GM10847 (cell line): ENCODE data around the gene KIF1C.

Source experiments
- POLR2A ChIP-seq: IDR thresholded peaks from 2 replicates; pipeline ENCODE4 v1.6.1; 2011; ENCODE audit not compliant: insufficient read length; ENCODE audit errors: extremely low read depth

KIF1C gene

DNA sequence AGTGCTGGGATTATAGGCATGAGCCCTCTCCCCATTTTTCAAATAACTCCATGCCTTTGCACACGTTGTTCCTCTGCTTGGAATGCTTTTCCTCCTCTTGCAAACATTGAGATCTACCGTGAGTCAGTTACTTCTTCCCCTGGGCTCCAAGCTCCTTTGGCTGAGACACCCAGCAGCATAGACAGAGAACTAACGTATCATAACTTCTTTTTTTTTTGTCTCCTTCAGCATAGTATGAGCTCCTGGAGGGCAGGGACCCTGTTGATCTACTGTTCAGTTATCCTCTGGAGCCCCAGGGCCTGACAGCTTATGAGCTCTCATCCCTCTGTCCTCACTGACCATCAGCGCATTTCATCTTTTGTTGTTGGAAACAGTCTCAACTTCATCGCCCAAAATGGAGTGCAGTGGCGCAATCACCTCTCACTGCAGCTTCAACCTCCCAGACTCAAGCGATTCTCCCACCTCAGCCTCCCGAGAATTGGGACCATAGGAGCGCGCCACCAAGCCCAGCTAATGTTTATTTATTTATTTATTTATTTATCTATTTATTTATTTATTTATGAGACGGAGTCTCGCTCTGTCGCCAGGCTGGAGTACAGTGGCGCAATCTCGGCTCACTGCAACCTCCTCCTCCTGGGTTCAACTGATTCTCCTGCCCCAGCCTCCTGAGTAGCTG, 32.3 kb upstream of the KIF1C start:
- TF ChIP-seq POLR2A = no peak

DNA sequence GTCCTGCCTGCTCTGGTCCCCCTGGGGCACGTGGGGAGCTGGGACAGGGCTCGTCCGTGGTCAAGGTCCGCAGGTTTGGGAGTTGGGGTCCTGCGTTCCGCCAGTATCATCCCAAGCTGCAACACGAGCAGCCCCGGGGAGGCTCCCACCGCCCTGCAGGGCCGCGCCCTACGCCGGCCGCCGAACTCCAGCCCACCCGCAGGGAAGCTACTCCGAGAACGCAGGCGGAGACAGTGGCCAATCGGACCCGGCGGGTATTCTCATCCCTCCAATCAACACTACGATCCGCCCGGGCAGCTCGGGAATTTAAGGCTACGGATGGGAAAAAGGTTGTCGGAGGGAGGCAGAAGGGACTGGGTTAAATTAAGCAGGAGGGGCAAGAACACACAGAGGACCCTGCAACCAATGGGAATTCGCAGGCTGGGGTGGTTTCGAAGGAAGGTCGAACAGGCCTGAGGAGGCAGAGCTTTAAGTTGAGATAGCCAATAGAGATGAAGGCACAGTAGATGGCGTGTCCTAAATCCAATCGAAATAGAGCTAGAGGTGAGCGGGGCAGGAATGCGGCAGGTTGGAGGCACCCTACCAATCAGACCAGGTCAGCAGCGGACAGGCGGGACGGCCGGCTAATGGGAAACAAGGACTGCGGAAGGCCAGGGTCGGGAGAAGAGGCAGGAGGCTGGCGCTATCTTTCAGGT, 30.8 kb upstream of the KIF1C start:
- no peak for TF ChIP-seq POLR2A

DNA sequence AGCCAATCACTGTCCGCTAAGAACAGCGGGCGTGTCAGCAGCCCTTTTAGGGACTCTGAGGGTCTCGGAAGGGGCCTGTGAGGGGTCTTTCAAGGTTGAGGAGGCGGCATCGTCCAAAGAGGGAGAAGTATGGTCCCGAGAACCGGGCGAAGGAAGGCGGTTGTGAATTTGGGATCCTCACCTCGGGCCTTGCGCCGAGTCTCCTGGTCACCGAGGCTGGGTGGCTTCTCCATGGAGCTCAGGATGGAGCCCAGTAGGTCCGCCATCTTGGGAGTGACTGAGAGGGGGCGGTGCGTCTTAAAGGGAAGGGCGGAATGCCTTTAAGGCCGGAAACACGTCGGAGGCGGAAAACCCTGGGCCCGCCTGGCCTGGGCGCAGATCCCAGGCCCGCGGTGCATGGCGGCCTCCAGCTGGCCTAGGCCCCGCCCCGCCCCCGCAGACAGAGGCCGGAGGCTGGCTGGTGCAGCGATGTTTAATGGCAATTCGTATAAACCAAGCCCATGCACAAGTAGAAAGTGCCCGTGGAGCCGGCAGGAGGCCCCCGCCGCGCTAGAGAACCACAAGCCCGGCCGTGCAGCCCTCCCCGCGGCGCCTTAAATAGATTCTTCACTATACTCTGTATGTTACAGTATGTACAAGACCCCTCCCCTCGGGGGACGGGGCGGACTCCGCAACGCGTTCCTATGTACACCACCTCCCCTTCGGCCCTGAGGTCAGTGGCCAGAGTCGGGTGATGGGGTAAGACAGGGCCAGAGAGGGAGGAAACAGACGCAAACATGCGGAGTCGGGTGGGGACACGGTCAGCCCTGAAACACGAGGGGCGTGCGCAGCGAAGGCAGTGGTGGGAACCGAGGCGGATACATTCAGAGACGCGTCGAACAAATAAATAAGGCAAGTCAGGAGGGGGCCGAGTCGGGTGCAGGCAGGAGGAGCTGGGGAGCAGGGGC, 29.9 kb upstream of the KIF1C start, which contains the start of gene SPAG7:
TSS of gene SPAG7 (minus strand) at position 279 of the 947 bp plus-strand sequence. CDS start at position 266, 13 bp downstream.
- peak; percentile 66 for TF ChIP-seq POLR2A

DNA sequence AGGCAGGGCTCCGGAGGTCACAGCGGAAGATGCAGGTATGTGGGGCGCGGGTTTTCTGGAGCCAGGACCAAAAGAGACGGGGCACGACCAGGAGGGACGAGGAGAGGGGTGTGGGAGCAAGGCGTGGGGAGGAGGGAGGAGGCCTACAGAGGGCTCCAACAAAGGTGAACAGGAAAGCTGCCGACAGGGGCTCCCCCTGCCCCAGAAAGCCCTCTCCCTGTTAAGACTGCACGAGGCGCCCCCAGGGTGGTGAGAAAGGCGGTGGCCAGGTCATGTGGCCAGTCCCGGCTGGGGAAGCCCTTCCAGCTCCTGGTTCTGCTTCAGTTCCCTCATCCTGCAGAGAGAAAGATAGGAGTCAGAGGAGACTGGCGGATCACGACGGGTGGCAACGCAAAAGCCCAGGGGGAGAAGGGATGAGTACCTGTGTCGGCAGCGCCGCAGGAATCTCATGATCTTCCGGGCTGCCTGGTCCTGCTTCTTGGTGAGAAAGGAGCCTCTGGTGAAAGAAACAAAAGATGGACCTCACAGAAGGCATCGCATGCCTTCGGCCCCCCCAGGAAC, 29.2 kb upstream of the KIF1C start:
- no peak for TF ChIP-seq POLR2A

DNA sequence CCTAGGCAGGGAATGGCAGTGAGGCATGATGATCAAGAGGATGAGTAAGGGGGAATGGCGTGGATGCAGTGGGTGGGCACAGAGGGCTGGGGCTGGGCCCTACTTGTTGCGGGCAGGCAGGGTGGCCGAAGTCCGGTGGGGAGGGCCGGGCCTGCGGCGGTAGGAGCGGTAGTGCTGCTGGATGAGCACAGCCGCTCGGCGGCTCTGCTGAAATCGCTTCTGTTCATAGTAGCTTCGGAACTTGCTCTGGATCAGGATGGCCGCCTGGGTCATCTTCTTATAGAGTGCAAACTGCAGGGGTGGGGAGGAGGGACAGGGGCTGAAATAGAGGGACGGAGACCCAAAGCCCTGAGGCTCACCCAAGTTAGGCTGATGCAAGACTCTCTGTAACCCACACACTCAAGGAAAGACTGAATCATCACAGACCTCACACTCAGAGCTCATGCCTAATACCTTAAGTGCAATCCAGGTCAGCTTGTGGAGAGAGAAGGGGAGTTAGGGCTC, 28.7 kb upstream of the KIF1C start:
- no peak for TF ChIP-seq POLR2A

DNA sequence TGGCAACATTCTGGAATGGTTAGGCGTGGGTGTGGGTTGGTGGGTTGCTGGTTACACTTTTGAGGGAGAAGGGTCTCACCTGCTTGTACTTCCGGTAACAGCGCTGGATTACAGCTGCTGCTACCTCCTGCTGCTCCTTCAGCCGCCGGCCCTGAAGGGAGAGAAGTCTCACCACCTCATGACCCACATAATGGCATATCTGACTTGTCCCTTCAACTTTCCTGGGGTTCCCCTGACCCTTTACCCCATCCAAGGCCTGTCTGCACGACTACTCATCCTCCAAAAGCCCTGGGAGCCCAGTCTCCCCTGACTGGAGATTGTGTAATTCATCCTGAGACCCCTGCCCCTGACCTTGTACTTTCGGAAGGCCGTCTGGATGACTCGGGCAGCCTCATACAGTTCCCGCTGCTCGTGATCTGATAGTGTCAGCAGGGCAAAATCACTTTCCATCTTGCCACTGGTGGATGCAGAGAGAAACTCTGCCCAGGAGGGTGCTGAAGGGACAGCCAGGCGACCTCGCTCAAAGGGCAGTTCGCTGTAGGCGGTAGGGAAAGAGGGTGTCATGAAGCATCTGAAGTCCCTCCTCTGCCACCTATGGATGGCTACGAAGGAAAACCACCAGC, 28.1 kb upstream of the KIF1C start:
- no peak for TF ChIP-seq POLR2A

DNA sequence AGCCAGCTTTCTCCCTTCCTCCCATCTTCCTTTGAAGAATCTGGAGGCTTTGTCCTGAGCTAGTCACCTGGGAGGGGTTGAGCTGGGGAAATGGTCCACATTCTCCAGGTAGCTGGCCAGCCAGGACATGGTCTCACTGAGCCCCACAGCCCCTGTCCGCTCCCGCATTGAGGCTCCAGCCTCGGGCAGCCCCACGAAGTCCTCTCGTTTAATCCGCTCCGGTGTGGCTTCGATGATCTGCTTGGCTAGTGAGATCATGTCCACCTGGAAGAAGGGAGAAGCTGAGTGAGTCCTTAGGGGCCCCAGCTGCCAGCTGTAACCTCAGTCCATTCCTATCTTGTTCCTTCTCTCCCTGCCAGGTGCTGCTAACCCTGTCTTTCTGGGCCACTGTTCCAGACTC, 27.5 kb upstream of the KIF1C start:
- no peak for TF ChIP-seq POLR2A

DNA sequence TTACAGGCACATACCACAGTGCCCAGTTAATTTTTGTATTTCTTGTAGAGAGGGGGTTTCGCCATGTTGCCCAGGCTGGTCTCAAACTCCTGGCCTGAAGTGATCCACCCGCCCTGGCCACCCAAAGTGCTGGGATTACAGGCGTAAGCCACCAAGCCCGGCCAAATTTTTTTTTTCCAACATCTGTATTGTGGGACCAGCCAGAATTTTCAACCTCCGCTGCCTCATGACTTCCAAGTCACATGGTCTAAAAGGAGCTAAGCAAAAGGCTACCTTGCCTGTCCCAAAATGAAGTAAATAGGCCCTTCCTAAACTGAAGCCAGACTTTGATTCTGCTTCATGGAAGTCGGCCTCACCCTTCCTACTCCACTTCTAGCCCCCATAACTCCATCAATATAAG, 25.9 kb upstream of the KIF1C start:
- no peak for TF ChIP-seq POLR2A

DNA sequence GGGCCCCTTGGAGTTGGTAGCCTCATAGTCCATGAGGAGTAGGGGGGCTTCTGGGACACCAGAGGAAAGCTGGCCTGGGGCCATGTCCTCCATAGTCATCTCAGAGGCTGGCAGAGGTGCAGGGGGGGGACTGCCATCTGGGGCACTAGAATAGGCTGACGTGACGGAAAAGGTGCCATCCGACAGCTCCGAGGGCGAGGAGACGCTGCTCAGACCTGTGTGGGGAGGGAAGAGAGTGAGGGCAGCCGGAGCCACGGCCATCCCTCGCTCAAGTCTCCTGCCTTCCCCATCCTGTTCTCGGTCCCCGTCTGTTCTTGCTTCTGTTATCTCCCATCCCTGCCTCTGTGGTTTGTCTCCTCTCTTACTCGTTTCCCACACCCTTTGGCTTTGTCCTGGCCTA, 25.4 kb upstream of the KIF1C start:
- TF ChIP-seq POLR2A = no peak

DNA sequence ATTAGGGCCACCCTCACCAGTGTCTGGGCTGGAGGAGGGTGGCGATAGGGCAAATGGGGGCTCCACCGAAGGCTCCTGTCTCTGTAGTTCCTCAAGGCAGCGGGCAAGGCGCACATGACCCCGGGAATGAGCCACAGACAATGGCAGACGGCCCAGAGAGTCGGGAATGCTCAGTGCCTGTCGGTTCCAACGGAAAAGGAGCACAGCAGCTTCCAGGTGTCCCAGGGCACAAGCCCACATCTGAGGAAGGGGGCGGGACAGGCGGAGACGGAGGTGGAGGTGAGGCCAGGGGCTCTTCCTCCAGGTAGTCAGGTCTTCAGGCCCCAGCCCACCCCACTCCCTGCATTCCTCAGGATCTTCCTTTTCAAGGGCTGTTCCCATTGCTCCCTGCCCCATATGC, 25.0 kb upstream of the KIF1C start:
- TF ChIP-seq POLR2A = no peak

DNA sequence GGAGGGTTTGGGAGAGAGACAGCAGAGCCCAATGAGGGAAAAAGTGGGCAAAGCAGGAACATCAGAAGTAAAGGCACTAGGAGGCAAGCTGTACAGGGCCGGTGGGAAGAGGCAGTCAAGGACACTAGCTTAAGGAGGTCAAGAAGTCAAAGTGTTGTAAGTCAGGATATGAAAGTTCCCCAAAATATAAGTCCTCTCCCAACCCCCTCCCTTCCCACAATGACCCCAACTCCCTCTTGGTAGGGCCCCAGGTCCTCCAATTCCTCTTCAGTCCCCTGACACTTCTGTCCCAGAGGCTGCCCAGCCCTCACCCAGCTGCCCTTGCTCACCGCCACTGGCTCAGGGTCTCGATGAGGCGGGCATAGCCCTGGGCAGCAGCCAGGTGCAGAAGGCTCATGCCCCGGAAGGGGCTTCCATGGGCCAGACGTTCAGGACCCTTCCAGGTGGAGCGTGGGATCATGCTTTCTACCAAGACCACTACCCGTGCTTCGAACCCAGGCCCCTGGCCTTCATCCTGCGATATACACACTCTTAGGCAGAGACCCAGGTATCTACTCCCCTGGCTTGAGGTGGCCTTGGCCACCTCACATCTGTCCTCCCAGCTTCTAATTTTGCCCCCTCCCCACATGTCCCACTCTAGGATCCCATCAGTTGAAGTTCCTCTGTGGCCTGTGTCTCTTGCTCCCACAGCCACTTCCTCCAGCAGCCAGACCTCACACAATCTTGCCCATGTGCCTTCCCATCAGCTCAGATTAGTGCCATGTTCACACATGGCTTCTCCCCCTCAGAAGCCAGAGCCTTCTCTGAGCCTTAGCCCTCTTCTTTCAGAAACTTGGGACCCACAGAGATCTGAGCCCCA, 24.3 kb upstream of the KIF1C start:
- TF ChIP-seq POLR2A = no peak

DNA sequence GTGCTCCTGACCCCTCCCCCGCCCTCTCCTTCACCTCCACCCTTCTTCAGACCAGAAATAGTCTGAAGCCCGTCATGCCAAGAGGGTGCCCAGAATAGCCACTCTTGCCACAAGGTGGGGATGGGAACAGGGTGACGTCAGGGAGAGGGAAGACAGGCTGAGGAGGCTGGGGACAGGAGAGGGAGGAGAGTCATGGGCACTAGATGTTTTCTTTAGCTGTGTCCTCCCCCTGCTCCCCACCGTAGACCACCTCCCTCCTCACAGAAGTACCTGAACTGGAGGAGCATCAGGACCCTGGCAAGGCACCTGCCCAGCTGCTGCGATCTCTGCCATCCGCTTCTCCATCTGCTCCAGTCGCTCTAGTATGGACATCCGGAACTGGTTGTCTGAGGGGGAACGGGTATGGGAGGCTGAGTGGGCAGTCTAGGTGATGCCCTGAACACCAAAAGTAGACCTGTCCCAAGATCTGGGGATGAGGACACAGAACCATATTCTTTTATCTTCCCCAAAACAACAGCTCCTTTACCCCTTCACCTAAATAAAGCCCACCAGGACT, 23.6 kb upstream of the KIF1C start:
- no peak for TF ChIP-seq POLR2A

DNA sequence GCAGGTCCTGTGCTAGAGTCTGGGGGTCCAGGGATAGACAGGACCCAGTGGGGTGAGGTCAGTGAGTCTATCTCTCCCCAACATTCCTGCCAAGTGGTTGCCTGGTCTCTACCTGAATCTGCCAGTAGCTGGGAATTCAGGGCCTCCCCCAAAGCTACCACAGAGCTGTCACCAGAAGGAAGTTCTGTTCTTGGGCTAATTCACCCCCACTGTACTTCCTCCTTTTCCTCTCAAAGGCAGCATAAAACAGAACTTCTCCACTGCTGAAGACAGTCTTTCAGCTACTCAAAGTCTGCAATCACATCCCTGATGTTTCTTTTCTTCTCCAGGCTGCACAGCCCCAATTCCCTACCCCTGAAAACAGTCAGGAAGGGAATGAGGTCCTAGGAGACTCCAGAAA, 19.0 kb upstream of the KIF1C start:
- no peak for TF ChIP-seq POLR2A
